Hematopoietic multipotent progenitor cell treated with erythropoietin and hydrocortisone succinate and interleukin-3 and kit ligand, for 6 days (in vitro differentiated cells): ENCODE measurements around the gene EYS.
"Not testable (repeated sequence)": the region's sequence is repeated elsewhere in the genome, so short reads cannot be mapped to it uniquely, and the experiment has no call there.

Source experiments
- DNase-seq: peaks from one replicate; pipeline ENCODE4 v3.0.0-alpha.2; 2015

EYS gene

GRCh38 chr6:65064844-65065243, 642.2 kb downstream of the EYS start:
- DNase-seq: no peak

- no peak for DNase-seq
Measured at GRCh38 chr6:65059568-65059967, 647.5 kb downstream of the EYS start.

- no peak for DNase-seq
Measured at GRCh38 chr6:65055545-65055944, 651.5 kb downstream of the EYS start.

- no peak for DNase-seq
Measured at GRCh38 chr6:65052626-65053025, 654.4 kb downstream of the EYS start.

- DNase-seq: no peak
Measured at GRCh38 chr6:65045801-65046200, 661.2 kb downstream of the EYS start.

GRCh38 chr6:65014006-65014405, 693.0 kb downstream of the EYS start:
- no peak for DNase-seq

- no peak for DNase-seq
Measured at GRCh38 chr6:65006788-65007187, 700.2 kb downstream of the EYS start.

GRCh38 chr6:65004283-65004682, 702.7 kb downstream of the EYS start:
- no peak for DNase-seq

GRCh38 chr6:65002882-65003281, 704.1 kb downstream of the EYS start:
- not testable (repeated sequence) for DNase-seq

GRCh38 chr6:65000815-65001214, 706.2 kb downstream of the EYS start:
- DNase-seq: no peak

GRCh38 chr6:64998204-64998603, 708.8 kb downstream of the EYS start:
- no peak for DNase-seq

GRCh38 chr6:64996301-64996700, 710.7 kb downstream of the EYS start:
- no peak for DNase-seq

- DNase-seq: no peak
Measured at GRCh38 chr6:64990652-64991304, 716.2 kb downstream of the EYS start.

- no peak for DNase-seq
Measured at GRCh38 chr6:64988148-64988547, 718.9 kb downstream of the EYS start.

GRCh38 chr6:64987066-64987465, 720.0 kb downstream of the EYS start:
- no peak for DNase-seq

GRCh38 chr6:64985726-64986125, 721.3 kb downstream of the EYS start:
- DNase-seq: no peak

GRCh38 chr6:64984948-64985347, 722.1 kb downstream of the EYS start:
- DNase-seq: no peak

- DNase-seq: no peak
Measured at GRCh38 chr6:64983089-64983488, 723.9 kb downstream of the EYS start.

GRCh38 chr6:64973142-64973541, 733.9 kb downstream of the EYS start:
- no peak for DNase-seq

GRCh38 chr6:64969139-64969538, 737.9 kb downstream of the EYS start:
- DNase-seq: no peak

GRCh38 chr6:64955435-64955848, 751.6 kb downstream of the EYS start:
- DNase-seq: peak; percentile 41

- DNase-seq: no peak
Measured at GRCh38 chr6:64949257-64949656, 757.8 kb downstream of the EYS start.

GRCh38 chr6:64948261-64948660, 758.8 kb downstream of the EYS start:
- DNase-seq: no peak

- no peak for DNase-seq
Measured at GRCh38 chr6:64945450-64945849, 761.6 kb downstream of the EYS start.

- no peak for DNase-seq
Measured at GRCh38 chr6:64932486-64932885, 774.5 kb downstream of the EYS start.

GRCh38 chr6:64930681-64931080, 776.3 kb downstream of the EYS start:
- DNase-seq: no peak
